Fibroblast of villous mesenchyme (primary cell): Measurements from ENCODE around the gene PRKCB. TPM values are rescaled to one million over a fixed set of nuclear protein-coding genes. Genes with fewer than 3 reads are reported as not detected.
A peak's percentile ranks its signal among the peaks of the same experiment; 100 is the strongest.

ENCODE experiments used
- DNase-seq: peaks from one replicate; pipeline ENCODE4 v3.0.0-alpha.2; 2010; ENCODE audit warnings: low read depth
- H3K4me3 ChIP-seq: 2 replicates; pipeline ENCODE4 v1.5.1; 2011; ENCODE audit warnings: low read depth, mild to moderate bottlenecking, low read length
- total RNA-seq: library from RNA; depleted of rRNA; stranded (reverse); fragments of >200 nt; gene quantifications from 2 replicates; pipeline ENCODE4 v1.2.3, GENCODE V29; 2012
- TF ChIP-seq, protein P1 (sequence below): IDR thresholded peaks from 2 replicates; pipeline ENCODE4 v1.5.1; 2012; ENCODE audit warnings: low read depth, mild to moderate bottlenecking, low read length; ENCODE audit not compliant: insufficient read depth

PRKCB gene
- total RNA-seq, 1 donor, result not detected

DNA sequence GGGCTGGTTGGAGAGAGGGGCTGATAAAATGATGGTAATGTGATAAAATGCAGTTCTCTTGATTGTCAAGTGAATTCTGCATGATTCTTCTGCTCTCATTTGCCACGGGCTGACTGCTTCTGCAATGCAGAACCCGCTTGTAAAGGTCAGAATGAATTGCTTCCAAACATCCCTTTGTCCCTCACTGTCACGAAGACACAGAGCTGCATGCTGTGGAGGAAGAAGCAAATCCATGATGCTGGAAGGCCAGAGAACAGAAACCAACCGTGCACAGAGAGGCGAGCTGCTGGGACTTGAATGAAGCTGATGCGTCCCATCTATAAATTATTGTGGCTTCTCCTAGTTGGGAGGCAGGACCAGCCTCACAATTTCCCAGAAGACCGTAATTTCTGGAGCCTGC lies 171.6 kb downstream of the PRKCB start:
- TF ChIP-seq, protein P1, sequence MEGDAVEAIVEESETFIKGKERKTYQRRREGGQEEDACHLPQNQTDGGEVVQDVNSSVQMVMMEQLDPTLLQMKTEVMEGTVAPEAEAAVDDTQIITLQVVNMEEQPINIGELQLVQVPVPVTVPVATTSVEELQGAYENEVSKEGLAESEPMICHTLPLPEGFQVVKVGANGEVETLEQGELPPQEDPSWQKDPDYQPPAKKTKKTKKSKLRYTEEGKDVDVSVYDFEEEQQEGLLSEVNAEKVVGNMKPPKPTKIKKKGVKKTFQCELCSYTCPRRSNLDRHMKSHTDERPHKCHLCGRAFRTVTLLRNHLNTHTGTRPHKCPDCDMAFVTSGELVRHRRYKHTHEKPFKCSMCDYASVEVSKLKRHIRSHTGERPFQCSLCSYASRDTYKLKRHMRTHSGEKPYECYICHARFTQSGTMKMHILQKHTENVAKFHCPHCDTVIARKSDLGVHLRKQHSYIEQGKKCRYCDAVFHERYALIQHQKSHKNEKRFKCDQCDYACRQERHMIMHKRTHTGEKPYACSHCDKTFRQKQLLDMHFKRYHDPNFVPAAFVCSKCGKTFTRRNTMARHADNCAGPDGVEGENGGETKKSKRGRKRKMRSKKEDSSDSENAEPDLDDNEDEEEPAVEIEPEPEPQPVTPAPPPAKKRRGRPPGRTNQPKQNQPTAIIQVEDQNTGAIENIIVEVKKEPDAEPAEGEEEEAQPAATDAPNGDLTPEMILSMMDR, result no peak
- no peak for DNase-seq
- no peak overlapping the region for H3K4me3 ChIP-seq

- no peak for DNase-seq
- H3K4me3 ChIP-seq, result no peak overlapping the region
- TF ChIP-seq, protein P1, result no peak
These were observed 172.2 kb downstream of the PRKCB start for GRCh38 chr16:24007934-24008333.

DNA sequence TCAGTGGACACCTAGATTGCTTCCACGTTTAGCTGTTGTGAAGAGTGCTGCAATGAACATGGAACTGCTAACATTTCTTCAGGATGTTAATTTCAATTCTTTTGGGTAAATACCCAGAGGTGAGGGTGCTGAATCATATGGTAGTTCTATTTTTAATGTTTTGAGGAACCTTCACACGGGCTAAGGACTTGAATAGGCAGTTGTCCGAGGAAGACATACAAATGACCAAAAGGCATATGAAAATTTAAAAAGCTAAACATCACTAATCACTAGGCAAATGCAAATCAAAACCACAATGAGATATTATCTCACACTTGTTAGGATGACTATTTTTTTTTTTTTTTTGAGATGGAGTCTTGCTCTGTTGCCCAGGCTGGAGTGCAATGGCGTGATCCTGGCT lies 173.3 kb downstream of the PRKCB start:
- TF ChIP-seq, protein P1, result no peak
- H3K4me3 ChIP-seq, result no peak overlapping the region
- no peak for DNase-seq

DNA sequence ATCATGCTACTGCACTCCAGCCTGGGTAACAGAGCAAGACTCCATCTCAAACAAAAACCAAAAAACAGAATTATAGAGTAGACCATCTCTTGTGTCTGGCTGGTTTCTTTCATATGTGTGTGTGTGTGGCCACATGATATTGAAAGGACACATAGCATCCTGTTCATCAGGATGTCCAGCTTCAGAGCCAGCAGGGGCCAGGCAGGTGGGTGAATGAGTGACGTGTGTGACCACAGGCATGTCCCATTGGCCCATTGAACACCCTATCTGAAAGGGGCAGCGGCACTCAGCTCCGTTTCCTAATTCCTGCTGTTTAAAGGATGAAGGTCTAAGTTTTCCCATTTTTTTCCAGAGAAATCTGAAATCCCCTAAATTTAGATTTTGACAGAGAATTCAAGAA lies 174.2 kb downstream of the PRKCB start:
- no peak overlapping the region for H3K4me3 ChIP-seq
- no peak for DNase-seq
- TF ChIP-seq, protein P1, result no peak

DNA sequence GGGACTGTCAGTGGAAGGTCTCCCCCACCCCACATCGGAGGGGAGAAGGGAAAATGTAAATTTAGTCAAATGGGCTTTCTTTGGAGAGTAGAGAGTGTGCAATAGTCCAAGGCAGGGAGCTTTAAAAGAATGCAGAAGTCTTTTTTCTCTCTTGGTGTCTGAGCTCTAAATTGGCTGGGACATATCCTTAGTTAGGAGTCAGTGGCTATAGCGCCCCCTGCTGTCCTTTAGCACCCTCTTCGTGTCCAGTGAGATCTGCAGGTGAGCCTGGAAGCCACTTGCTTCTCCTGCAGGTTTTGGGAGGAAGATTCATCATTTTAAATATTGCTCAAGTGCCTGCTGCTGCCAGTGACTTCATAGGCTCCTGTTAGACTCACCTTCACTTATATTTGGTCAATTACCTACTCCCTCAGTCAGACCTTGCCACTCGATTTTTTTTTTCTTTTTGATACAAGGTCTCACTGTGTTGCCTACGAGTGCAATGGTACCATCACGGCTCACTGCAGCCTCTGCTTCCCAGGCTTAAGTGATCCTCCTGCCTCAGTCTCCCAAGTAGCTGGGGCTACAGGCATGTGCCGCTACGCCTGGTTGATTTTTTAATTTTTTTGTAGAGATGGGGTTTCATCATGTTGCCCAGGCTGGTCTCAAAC lies 174.8 kb downstream of the PRKCB start:
- DNase-seq, result peak; percentile 63
- H3K4me3 ChIP-seq, result no peak overlapping the region
- TF ChIP-seq, protein P1, result peak; percentile 71

DNA sequence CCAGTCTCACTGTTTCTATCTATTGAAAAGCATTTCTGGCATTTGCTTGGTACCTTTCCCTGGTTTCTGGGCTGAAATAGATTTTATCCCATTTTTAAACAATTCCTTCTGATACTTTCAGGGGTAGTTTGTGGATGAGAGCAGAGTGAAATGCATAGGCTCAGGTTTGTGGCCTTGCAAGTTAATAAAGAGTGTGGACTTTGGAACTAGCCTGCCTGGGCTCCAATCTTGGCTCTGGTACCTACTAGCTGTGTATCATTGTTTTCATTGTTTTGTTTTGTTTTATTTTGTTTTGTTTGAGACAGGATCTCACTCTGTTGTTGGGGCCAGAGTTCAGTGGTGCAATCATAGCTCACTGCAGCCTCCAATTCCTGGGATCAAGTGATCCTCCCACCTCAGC lies 175.5 kb downstream of the PRKCB start:
- DNase-seq, result no peak
- TF ChIP-seq, protein P1, result no peak
- no peak overlapping the region for H3K4me3 ChIP-seq
